GM12878 (cell line): ENCODE data around the gene WDR26. TPM values are rescaled to one million over a fixed set of nuclear protein-coding genes. Genes with fewer than 3 reads are reported as not detected.

Experiments used
- BMI1 ChIP-seq: fragments of 450-650 bp; IDR thresholded peaks from 2 replicates; pipeline ENCODE4 v1.6.1; 2016; ENCODE audit warnings: mild to moderate bottlenecking, moderate library complexity, borderline replicate concordance
- FOXM1 ChIP-seq: IDR thresholded peaks from 2 replicates; pipeline ENCODE4 v1.6.1; 2012; ENCODE audit warnings: low read depth, mild to moderate bottlenecking, inconsistent platforms, low read length, moderate library complexity
- GABPA ChIP-seq: IDR thresholded peaks from 2 replicates; pipeline ENCODE4 v1.6.1; 2014; ENCODE audit warnings: antibody characterized with exemption, low read depth, mild to moderate bottlenecking, inconsistent platforms
- HDAC6 ChIP-seq: fragments of 200-600 bp; sonication (generic); IDR thresholded peaks from one replicate; pipeline ENCODE4 v1.8.0; 2017; ENCODE audit warnings: antibody characterized with exemption; ENCODE audit not compliant: unreplicated experiment
- HDGF ChIP-seq: fragments of 450-650 bp; IDR thresholded peaks from 2 replicates; pipeline ENCODE4 v1.6.1; 2016; ENCODE audit warnings: antibody characterized with exemption
- IRF4 ChIP-seq: IDR thresholded peaks from 2 replicates; pipeline ENCODE4 v1.6.1; 2011; ENCODE audit warnings: low read depth, low read length
- JUNB ChIP-seq: IDR thresholded peaks from 2 replicates; pipeline ENCODE4 v1.6.1; 2016; ENCODE audit warnings: antibody characterized with exemption, mild to moderate bottlenecking
- KDM1A ChIP-seq: fragments of 200-600 bp; sonication (generic); IDR thresholded peaks from 2 replicates; pipeline ENCODE4 v1.6.1; 2016; ENCODE audit warnings: borderline replicate concordance
- NBN ChIP-seq: fragments of 450-650 bp; IDR thresholded peaks from 2 replicates; pipeline ENCODE4 v1.6.1; 2016
- PML ChIP-seq: IDR thresholded peaks from 2 replicates; pipeline ENCODE4 v1.6.1; 2012; ENCODE audit warnings: low read length, inconsistent platforms
- POLR2A ChIP-seq: IDR thresholded peaks from 2 replicates; pipeline ENCODE4 v1.6.1; 2011; ENCODE audit warnings: low read depth, mild to moderate bottlenecking, low read length
- RUNX3 ChIP-seq: IDR thresholded peaks from 2 replicates; pipeline ENCODE4 v1.6.1; 2012; ENCODE audit warnings: low read length, inconsistent platforms
- SMC3 ChIP-seq: IDR thresholded peaks from 2 replicates; pipeline ENCODE4 v1.6.1; 2011; ENCODE audit warnings: low read length, improper control_type of control experiment, borderline replicate concordance
- SUPT20H ChIP-seq: IDR thresholded peaks from 2 replicates; pipeline ENCODE4 v1.6.1; 2011; ENCODE audit warnings: low read depth, mild to moderate bottlenecking, low read length, moderate library complexity, borderline replicate concordance; ENCODE audit not compliant: control insufficient read depth
- SUZ12 ChIP-seq: fragments of 200-600 bp; sonication (generic); IDR thresholded peaks from one replicate; pipeline ENCODE4 v1.6.1; 2018; ENCODE audit warnings: antibody characterized with exemption, mild to moderate bottlenecking; ENCODE audit not compliant: unreplicated experiment
- TARDBP ChIP-seq: IDR thresholded peaks from 2 replicates; pipeline ENCODE4 v1.6.1; 2016; ENCODE audit warnings: borderline replicate concordance
- TCF12 ChIP-seq: IDR thresholded peaks from 2 replicates; pipeline ENCODE4 v1.6.1; 2011; ENCODE audit warnings: low read depth, mild to moderate bottlenecking, low read length
- ZBED1 ChIP-seq: IDR thresholded peaks from 2 replicates; pipeline ENCODE4 v1.6.1; 2016; ENCODE audit warnings: borderline replicate concordance
- polyA plus RNA-seq, 11 experiments: library from polyadenylated mRNA; depleted of rRNA in 4 of 11; unstranded in 6 of 11; stranded (reverse) in 5 of 11; fragments of >200 nt; fragmentation: Nextera tagmentation in 4 of 11; fragmentation: Illumina TruSeq in 1 of 11; extraction: Ambion mirVana in 4 of 11; extraction: Trizol in 1 of 11; gene quantifications; 1 replicate in 1 of 11; 2 replicates in 10 of 11; pipeline versions ENCODE4 v1.2.1 to v1.2.3, GENCODE V29; 2011 to 2016; ENCODE audit warnings: inconsistent platforms in 2 of 11, missing spikeins in 2 of 11, low read depth in 1 of 11
- total RNA-seq, 4 experiments: library from RNA; depleted of rRNA in 3 of 4; stranded (reverse); fragments of >200 nt in 3 of 4; fragmentation: Illumina TruSeq in 1 of 4; extraction: Trizol in 1 of 4; gene quantifications; 2 replicates each; pipeline versions ENCODE4 v1.2.1 to v1.2.3, GENCODE V29; 2013 to 2021
- TF ChIP-seq, protein P1 (sequence below): IDR thresholded peaks from 2 replicates; pipeline ENCODE4 v1.6.1; 2012; ENCODE audit warnings: low read depth, low read length, improper control_type of control experiment
- TF ChIP-seq, protein P2 (sequence below): fragments of 450-650 bp; IDR thresholded peaks from 2 replicates; pipeline ENCODE4 v1.6.1; 2014; ENCODE audit warnings: mild to moderate bottlenecking
- TF ChIP-seq, protein P3 (sequence below): IDR thresholded peaks from 2 replicates; pipeline ENCODE4 v1.6.1; 2012; ENCODE audit warnings: low read depth, low read length, improper control_type of control experiment
- TF ChIP-seq, protein P4 (sequence below): IDR thresholded peaks from 2 replicates; pipeline ENCODE4 v1.6.1; 2011; ENCODE audit warnings: low read depth, mild to moderate bottlenecking, low read length, moderate library complexity, borderline replicate concordance; ENCODE audit errors: extremely low read depth
- TF ChIP-seq, protein P5 (sequence below), 3 experiments: IDR thresholded peaks in 2 of 3; conservative IDR thresholded peaks in 1 of 3; 2 replicates each; pipeline ENCODE4 v1.5.1; 2011; ENCODE audit warnings: low read depth in 3 of 3, low read length in 3 of 3, mild to moderate bottlenecking in 3 of 3, control low read depth in 2 of 3, moderate library complexity in 2 of 3, inconsistent platforms in 1 of 3, mixed read lengths in 1 of 3; ENCODE audit not compliant: control insufficient read depth in 2 of 3, insufficient read depth in 1 of 3; ENCODE audit errors: extremely low read depth in 1 of 3
- TF ChIP-seq, protein P6 (sequence below): fragments of 450-650 bp; IDR thresholded peaks from 2 replicates; pipeline ENCODE4 v1.6.1; 2017; ENCODE audit warnings: low read depth, mild to moderate bottlenecking, moderate library complexity

The WDR26 gene
- total and polyA plus RNA-seq, 10 of the 15 experiments (the other 5 are each of a cell fraction or from before 2014, with no cell fraction given), result 6.6 to 47.0 (median 24.4) TPM

DNA sequence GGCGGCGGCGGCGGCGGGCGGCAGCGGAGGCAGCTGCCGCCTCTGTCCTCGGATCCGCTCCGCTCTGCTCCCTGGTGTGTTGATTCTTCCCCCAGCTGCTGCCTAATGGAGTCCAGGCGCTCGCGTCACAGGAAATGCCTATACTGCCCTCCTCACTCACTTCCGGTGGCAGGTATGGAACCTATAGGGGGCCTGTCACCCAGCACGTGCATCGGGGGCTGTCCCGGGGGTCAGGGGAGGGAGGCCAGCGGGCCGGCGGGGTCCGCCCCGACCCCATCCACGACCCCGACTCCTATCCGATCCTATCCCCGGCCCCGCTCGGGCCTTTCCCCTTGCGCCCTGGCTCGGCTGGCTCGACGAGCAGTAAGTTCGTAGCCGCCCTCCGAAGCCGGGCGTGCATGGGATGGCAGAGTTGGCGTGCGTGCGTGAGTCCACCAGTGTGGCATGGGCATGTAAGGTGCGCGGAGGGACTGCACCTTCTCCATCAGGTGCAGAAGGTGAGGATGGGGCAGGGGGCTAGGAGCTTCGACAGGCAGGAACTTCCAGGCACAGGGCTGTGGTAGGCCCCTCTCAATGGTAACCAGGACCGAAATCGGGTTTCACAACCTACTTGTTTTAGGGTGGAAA is at the start of gene WDR26 (continued):
- TF ChIP-seq SUPT20H (no peak), BMI1 (no peak), ZBED1 (no peak), NBN (peak; percentile 89), GABPA (peak; percentile 92), HDGF (peak; percentile 88), KDM1A (no peak), RUNX3 (no peak), SMC3 (no peak), PML (no peak), JUNB (no peak), FOXM1 (no peak), POLR2A (peak; percentile 87), TCF12 (0 out of 2 replicates have a peak, but pooled peaks have one; percentile 66), IRF4 (no peak), HDAC6 (no peak), SUZ12 (no peak), TARDBP (no peak)
- TF ChIP-seq, protein P1, sequence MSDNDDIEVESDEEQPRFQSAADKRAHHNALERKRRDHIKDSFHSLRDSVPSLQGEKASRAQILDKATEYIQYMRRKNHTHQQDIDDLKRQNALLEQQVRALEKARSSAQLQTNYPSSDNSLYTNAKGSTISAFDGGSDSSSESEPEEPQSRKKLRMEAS, result peak; percentile 95
- TF ChIP-seq, protein P2, sequence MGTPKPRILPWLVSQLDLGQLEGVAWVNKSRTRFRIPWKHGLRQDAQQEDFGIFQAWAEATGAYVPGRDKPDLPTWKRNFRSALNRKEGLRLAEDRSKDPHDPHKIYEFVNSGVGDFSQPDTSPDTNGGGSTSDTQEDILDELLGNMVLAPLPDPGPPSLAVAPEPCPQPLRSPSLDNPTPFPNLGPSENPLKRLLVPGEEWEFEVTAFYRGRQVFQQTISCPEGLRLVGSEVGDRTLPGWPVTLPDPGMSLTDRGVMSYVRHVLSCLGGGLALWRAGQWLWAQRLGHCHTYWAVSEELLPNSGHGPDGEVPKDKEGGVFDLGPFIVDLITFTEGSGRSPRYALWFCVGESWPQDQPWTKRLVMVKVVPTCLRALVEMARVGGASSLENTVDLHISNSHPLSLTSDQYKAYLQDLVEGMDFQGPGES, result no peak
- TF ChIP-seq, protein P3, sequence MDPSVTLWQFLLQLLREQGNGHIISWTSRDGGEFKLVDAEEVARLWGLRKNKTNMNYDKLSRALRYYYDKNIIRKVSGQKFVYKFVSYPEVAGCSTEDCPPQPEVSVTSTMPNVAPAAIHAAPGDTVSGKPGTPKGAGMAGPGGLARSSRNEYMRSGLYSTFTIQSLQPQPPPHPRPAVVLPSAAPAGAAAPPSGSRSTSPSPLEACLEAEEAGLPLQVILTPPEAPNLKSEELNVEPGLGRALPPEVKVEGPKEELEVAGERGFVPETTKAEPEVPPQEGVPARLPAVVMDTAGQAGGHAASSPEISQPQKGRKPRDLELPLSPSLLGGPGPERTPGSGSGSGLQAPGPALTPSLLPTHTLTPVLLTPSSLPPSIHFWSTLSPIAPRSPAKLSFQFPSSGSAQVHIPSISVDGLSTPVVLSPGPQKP, result peak; percentile 62; the same call in 1 of the 2 replicates
- TF ChIP-seq, protein P4, sequence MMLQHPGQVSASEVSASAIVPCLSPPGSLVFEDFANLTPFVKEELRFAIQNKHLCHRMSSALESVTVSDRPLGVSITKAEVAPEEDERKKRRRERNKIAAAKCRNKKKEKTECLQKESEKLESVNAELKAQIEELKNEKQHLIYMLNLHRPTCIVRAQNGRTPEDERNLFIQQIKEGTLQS, result peak; percentile 34; the same call in 1 of the 2 replicates
- TF ChIP-seq, protein P5, sequence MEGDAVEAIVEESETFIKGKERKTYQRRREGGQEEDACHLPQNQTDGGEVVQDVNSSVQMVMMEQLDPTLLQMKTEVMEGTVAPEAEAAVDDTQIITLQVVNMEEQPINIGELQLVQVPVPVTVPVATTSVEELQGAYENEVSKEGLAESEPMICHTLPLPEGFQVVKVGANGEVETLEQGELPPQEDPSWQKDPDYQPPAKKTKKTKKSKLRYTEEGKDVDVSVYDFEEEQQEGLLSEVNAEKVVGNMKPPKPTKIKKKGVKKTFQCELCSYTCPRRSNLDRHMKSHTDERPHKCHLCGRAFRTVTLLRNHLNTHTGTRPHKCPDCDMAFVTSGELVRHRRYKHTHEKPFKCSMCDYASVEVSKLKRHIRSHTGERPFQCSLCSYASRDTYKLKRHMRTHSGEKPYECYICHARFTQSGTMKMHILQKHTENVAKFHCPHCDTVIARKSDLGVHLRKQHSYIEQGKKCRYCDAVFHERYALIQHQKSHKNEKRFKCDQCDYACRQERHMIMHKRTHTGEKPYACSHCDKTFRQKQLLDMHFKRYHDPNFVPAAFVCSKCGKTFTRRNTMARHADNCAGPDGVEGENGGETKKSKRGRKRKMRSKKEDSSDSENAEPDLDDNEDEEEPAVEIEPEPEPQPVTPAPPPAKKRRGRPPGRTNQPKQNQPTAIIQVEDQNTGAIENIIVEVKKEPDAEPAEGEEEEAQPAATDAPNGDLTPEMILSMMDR (IDR thresholded peaks at IDR 0.05 in 2 of 3, conservative IDR thresholded peaks at IDR 0.05 in 1 of 3; ENCODE audit: control insufficient read depth in 2 of 3, extremely low read depth in 1 of 3, insufficient read depth in 1 of 3, low read depth in 3 of 3, low read length in 3 of 3), result peak in 1 of 3 experiments; percentile 19; a peak in 1 of 6 replicates
- TF ChIP-seq, protein P6, sequence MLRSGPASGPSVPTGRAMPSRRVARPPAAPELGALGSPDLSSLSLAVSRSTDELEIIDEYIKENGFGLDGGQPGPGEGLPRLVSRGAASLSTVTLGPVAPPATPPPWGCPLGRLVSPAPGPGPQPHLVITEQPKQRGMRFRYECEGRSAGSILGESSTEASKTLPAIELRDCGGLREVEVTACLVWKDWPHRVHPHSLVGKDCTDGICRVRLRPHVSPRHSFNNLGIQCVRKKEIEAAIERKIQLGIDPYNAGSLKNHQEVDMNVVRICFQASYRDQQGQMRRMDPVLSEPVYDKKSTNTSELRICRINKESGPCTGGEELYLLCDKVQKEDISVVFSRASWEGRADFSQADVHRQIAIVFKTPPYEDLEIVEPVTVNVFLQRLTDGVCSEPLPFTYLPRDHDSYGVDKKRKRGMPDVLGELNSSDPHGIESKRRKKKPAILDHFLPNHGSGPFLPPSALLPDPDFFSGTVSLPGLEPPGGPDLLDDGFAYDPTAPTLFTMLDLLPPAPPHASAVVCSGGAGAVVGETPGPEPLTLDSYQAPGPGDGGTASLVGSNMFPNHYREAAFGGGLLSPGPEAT, result peak; percentile 85
